Testis (tissue), 2 donors: ENCODE results near the gene GRAMD1C.

Experiments used
- POLR2A ChIP-seq: fragments of 450-650 bp; IDR thresholded peaks from one replicate; pipeline ENCODE4 v1.6.1; 2017; ENCODE audit warnings: antibody characterized with exemption, mild to moderate bottlenecking, moderate library complexity
- TF ChIP-seq, protein P1 (sequence below), 3 experiments: fragments of 450-650 bp in 2 of 3; fragments of 200-600 bp in 1 of 3; sonication (generic) in 1 of 3; IDR thresholded peaks; one replicate each; pipeline ENCODE4 v1.5.1; 2016 to 2019; ENCODE audit warnings: antibody characterized with exemption in 3 of 3, mild to moderate bottlenecking in 2 of 3, moderate library complexity in 1 of 3

DNA sequence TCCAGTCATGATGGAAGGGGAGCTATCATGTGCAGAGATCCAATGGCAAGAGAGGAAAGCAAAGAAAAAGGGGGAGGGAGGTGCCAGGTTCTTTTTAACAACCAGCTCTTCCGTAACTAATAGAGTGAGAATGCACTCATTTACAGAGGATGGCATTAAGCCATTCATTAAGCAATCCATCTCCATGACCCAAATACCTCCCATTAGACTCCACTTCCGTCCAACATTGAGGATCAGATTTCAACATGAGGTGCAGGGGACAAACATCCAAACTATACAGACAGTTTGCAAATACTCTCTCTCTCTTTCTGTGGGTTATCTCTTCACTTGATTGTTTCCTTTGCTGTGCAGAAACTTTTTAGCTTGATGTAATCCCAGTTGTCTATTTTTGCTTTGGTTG is 130.4 kb downstream of the GRAMD1C start:
- TF ChIP-seq, protein P1, sequence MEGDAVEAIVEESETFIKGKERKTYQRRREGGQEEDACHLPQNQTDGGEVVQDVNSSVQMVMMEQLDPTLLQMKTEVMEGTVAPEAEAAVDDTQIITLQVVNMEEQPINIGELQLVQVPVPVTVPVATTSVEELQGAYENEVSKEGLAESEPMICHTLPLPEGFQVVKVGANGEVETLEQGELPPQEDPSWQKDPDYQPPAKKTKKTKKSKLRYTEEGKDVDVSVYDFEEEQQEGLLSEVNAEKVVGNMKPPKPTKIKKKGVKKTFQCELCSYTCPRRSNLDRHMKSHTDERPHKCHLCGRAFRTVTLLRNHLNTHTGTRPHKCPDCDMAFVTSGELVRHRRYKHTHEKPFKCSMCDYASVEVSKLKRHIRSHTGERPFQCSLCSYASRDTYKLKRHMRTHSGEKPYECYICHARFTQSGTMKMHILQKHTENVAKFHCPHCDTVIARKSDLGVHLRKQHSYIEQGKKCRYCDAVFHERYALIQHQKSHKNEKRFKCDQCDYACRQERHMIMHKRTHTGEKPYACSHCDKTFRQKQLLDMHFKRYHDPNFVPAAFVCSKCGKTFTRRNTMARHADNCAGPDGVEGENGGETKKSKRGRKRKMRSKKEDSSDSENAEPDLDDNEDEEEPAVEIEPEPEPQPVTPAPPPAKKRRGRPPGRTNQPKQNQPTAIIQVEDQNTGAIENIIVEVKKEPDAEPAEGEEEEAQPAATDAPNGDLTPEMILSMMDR (IDR thresholded peaks at IDR 0.05): no peak
- TF ChIP-seq POLR2A: no peak
